Neural cell (in vitro differentiated cells): ENCODE measurements around the gene HCFC2.

Source experiments
- EZH2 ChIP-seq: fragments of 200-600, 300-800 bp; shearing (Covaris generic), sonication (generic); IDR thresholded peaks from 2 replicates; pipeline ENCODE4 v1.6.1; 2014; ENCODE audit warnings: antibody characterized with exemption, low read length, borderline replicate concordance, mild to moderate bottlenecking; ENCODE audit not compliant: insufficient read depth, poor library complexity, severe bottlenecking
- TF ChIP-seq, protein P1 (sequence below): IDR thresholded peaks from 2 replicates; pipeline ENCODE4 v1.6.1; 2012; ENCODE audit warnings: borderline replicate concordance
- TF ChIP-seq, protein P2 (sequence below): fragments of 450-650 bp; IDR thresholded peaks from 2 replicates; pipeline ENCODE4 v1.5.1; 2014; ENCODE audit warnings: antibody characterized with exemption, mild to moderate bottlenecking, moderate library complexity; ENCODE audit not compliant: poor library complexity, severe bottlenecking

DNA sequence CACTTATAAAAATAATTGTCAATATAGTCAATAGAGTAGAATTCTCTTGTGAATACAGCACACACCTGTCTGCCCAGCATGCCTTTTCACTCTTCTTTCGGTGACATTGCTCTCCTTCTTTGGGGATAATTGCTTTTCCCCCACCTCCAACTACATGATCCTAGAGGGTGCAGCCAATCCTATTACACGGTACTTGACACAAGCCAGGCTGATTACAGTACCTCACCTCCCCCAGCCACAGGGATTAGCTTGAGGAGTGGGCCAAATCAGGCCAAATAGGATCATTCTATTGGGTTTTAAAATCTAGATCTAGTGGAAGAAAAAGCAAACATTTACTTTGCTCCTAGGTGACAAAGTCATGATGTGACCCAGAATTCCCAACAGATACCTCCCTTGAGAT lies 90.5 kb downstream of the HCFC2 start:
- TF ChIP-seq EZH2: no peak
- TF ChIP-seq, protein P1, sequence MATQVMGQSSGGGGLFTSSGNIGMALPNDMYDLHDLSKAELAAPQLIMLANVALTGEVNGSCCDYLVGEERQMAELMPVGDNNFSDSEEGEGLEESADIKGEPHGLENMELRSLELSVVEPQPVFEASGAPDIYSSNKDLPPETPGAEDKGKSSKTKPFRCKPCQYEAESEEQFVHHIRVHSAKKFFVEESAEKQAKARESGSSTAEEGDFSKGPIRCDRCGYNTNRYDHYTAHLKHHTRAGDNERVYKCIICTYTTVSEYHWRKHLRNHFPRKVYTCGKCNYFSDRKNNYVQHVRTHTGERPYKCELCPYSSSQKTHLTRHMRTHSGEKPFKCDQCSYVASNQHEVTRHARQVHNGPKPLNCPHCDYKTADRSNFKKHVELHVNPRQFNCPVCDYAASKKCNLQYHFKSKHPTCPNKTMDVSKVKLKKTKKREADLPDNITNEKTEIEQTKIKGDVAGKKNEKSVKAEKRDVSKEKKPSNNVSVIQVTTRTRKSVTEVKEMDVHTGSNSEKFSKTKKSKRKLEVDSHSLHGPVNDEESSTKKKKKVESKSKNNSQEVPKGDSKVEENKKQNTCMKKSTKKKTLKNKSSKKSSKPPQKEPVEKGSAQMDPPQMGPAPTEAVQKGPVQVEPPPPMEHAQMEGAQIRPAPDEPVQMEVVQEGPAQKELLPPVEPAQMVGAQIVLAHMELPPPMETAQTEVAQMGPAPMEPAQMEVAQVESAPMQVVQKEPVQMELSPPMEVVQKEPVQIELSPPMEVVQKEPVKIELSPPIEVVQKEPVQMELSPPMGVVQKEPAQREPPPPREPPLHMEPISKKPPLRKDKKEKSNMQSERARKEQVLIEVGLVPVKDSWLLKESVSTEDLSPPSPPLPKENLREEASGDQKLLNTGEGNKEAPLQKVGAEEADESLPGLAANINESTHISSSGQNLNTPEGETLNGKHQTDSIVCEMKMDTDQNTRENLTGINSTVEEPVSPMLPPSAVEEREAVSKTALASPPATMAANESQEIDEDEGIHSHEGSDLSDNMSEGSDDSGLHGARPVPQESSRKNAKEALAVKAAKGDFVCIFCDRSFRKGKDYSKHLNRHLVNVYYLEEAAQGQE: no peak
- TF ChIP-seq, protein P2, sequence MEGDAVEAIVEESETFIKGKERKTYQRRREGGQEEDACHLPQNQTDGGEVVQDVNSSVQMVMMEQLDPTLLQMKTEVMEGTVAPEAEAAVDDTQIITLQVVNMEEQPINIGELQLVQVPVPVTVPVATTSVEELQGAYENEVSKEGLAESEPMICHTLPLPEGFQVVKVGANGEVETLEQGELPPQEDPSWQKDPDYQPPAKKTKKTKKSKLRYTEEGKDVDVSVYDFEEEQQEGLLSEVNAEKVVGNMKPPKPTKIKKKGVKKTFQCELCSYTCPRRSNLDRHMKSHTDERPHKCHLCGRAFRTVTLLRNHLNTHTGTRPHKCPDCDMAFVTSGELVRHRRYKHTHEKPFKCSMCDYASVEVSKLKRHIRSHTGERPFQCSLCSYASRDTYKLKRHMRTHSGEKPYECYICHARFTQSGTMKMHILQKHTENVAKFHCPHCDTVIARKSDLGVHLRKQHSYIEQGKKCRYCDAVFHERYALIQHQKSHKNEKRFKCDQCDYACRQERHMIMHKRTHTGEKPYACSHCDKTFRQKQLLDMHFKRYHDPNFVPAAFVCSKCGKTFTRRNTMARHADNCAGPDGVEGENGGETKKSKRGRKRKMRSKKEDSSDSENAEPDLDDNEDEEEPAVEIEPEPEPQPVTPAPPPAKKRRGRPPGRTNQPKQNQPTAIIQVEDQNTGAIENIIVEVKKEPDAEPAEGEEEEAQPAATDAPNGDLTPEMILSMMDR: no peak
